Measurements from ENCODE around the gene MLLT3.

MLLT3 gene

GRCh38 chr9:20630241-20630943 is 8.1 kb upstream of the MLLT3 start:
- WGBS (ENCODE audit: insufficient coverage, insufficient read length), result no CpG with 5 or more reads among the region's 4 CpGs
- no peak for DNase-seq (ENCODE audit: low read depth, low spot score)
- no peak overlapping the region for H3K4me3 ChIP-seq (ENCODE audit: low read length)

DNA sequence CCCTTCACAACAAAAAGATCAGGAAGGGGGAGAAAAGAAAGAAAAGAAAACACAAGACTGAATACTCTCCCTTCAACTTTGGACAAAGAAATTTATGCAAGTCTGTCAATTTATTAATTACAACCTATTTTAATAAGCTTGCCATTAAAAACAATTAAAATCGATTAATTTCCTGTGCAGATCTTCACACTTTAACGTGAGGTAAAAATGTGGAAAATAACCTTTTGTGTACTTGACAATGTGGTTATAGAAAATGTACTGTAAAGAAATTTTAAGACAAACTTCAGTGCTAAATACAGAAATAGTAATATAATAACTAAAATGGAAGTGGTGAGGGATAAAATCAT is 2.7 kb upstream of the MLLT3 start:
- DNase-seq (ENCODE audit: low read depth, low spot score), result no peak
- H3K27me3 ChIP-seq (ENCODE audit: control insufficient read depth, insufficient read depth, low read length), result peaks cover 26% of the 10 kb centered on the region
- no peaks in the 10 kb centered on the region for H3K36me3 ChIP-seq (ENCODE audit: control insufficient read depth, insufficient read depth, low read length)
- no peak overlapping the region for H3K27ac ChIP-seq (ENCODE audit: low read length)
- no peak overlapping the region; the same call in 1 of the 2 replicates for H3K4me3 ChIP-seq (ENCODE audit: low read length)
- WGBS (ENCODE audit: insufficient coverage, insufficient read length), result 100% methylated on average over 1 of the region's 2 CpGs
- no peaks in the 10 kb centered on the region for H3K9me3 ChIP-seq (ENCODE audit: control insufficient read depth, insufficient read depth, low read length)
- no peaks in the 10 kb centered on the region; the same call in 1 of the 2 replicates for H3K4me1 ChIP-seq (ENCODE audit: control insufficient read depth, insufficient read depth, low read length)

More at GRCh38 chr9:20630241-20630943, 8.1 kb upstream of the MLLT3 start:
- H3K27ac ChIP-seq (ENCODE audit: low read length), result no peak overlapping the region
- H3K27me3 ChIP-seq (ENCODE audit: control insufficient read depth, insufficient read depth, low read length), result no peaks in the 10 kb centered on the region
- H3K36me3 ChIP-seq (ENCODE audit: control insufficient read depth, insufficient read depth, low read length), result no peaks in the 10 kb centered on the region
- H3K9me3 ChIP-seq (ENCODE audit: control insufficient read depth, insufficient read depth, low read length), result no peaks in the 10 kb centered on the region
- H3K4me1 ChIP-seq (ENCODE audit: control insufficient read depth, insufficient read depth, low read length), result no peaks in the 10 kb centered on the region; the same call in 1 of the 2 replicates

GRCh38 chr9:20624201-20625002 is 2.1 kb upstream of the MLLT3 start:
- no CpG with 5 or more reads among the region's 21 CpGs for WGBS (ENCODE audit: insufficient coverage, insufficient read length)
- Histone ChIP-seq H3K27me3 (ENCODE audit: control insufficient read depth, insufficient read depth, low read length) (peaks cover 30% of the 10 kb centered on the region), H3K27ac (ENCODE audit: low read length) (no peak overlapping the region), H3K4me1 (ENCODE audit: control insufficient read depth, insufficient read depth, low read length) (no peaks in the 10 kb centered on the region; the same call in 1 of the 2 replicates), H3K4me3 (ENCODE audit: low read length) (no peak overlapping the region; the same call in 1 of the 2 replicates), H3K9me3 (ENCODE audit: control insufficient read depth, insufficient read depth, low read length) (no peaks in the 10 kb centered on the region), H3K36me3 (ENCODE audit: control insufficient read depth, insufficient read depth, low read length) (no peaks in the 10 kb centered on the region)
- no peak for DNase-seq (ENCODE audit: low read depth, low spot score)

DNA sequence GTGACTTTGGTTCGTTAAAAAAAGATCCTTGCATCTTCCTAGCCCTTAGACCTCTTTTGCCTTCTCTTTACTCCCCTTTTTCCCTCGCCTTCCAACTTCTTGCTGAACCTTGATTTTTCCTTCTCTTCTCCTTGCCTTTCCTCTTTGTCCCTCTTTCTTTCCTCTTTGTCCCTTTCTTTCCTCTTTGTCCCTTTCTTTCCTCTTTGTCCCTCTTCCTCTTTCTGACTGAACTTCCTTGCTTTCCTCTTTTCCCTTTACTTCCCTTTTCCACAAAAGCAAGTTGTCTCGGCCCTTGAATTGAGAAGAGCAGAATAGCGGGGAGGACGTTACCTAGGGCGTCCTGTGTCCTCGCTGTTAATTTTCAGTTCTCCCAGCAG is 1.4 kb upstream of the MLLT3 start:
- Histone ChIP-seq H3K27ac (ENCODE audit: low read length) (no peak overlapping the region), H3K9me3 (ENCODE audit: control insufficient read depth, insufficient read depth, low read length) (no peaks in the 10 kb centered on the region), H3K27me3 (ENCODE audit: control insufficient read depth, insufficient read depth, low read length) (peaks cover 31% of the 10 kb centered on the region), H3K4me3 (ENCODE audit: low read length) (no peak overlapping the region; the same call in 1 of the 2 replicates), H3K36me3 (ENCODE audit: control insufficient read depth, insufficient read depth, low read length) (no peaks in the 10 kb centered on the region), H3K4me1 (ENCODE audit: control insufficient read depth, insufficient read depth, low read length) (no peaks in the 10 kb centered on the region; the same call in 1 of the 2 replicates)
- WGBS (ENCODE audit: insufficient coverage, insufficient read length), result no CpG with 5 or more reads among the region's 7 CpGs
- no peak for DNase-seq (ENCODE audit: low read depth, low spot score)

DNA sequence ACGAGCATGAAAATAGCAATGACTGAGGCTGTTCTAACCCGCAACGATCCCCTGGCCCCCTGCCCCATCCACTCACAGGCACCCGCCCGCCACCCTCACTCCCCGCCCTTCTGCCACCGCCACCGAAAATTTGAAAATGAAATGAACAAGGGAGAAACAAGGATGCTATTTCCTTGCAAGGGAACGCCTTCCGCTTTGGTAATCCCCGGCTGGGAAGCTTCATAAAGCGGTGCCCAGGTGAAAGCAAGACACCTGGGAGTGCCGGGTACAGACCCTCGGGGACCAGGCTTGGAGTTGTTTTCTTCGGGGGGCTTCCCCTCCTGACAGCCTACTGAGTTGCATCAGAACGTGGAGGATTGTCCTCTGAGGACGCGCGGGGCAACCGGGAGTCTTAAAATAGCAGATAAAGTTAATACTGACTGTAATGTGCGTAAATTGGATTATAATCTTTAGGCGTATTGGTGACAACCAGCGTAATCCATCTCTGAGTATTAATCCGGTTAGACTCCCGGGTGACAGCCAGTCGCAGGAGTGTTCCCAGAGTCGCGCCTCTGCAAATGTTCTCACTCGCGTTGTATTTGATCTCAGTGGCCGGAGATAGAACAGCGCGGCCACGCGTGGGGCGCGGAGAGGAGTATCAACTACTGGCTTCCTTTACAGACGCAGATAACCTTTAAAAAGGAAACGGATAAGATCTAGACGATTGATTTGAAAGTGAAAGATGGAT is 885 bp upstream of the MLLT3 start:
- WGBS (ENCODE audit: insufficient coverage, insufficient read length), result no CpG with 5 or more reads among the region's 40 CpGs
- no peak for DNase-seq (ENCODE audit: low read depth, low spot score)
- Histone ChIP-seq H3K4me3 (ENCODE audit: low read length) (peak overlapping the region; percentile 69; the same call in 1 of the 2 replicates), H3K36me3 (ENCODE audit: control insufficient read depth, insufficient read depth, low read length) (no peaks in the 10 kb centered on the region), H3K9me3 (ENCODE audit: control insufficient read depth, insufficient read depth, low read length) (no peaks in the 10 kb centered on the region), H3K27me3 (ENCODE audit: control insufficient read depth, insufficient read depth, low read length) (peaks cover 31% of the 10 kb centered on the region), H3K27ac (ENCODE audit: low read length) (no peak overlapping the region), H3K4me1 (ENCODE audit: control insufficient read depth, insufficient read depth, low read length) (no peaks in the 10 kb centered on the region; the same call in 1 of the 2 replicates)

GRCh38 chr9:20621471-20622329 is 599 bp downstream of the MLLT3 start:
- no peak for DNase-seq (ENCODE audit: low read depth, low spot score)
- WGBS (ENCODE audit: insufficient coverage, insufficient read length), result no CpG with 5 or more reads among the region's 82 CpGs
- H3K27ac ChIP-seq (ENCODE audit: low read length), result no peak overlapping the region

GRCh38 chr9:20620650-20621470 is 1.4 kb downstream of the MLLT3 start:
- Histone ChIP-seq H3K4me3 (ENCODE audit: low read length) (peak overlapping the region; percentile 69; the same call in 1 of the 2 replicates), H3K9me3 (ENCODE audit: control insufficient read depth, insufficient read depth, low read length) (no peaks in the 10 kb centered on the region), H3K27me3 (ENCODE audit: control insufficient read depth, insufficient read depth, low read length) (peaks cover 31% of the 10 kb centered on the region), H3K36me3 (ENCODE audit: control insufficient read depth, insufficient read depth, low read length) (no peaks in the 10 kb centered on the region), H3K4me1 (ENCODE audit: control insufficient read depth, insufficient read depth, low read length) (no peaks in the 10 kb centered on the region; the same call in 1 of the 2 replicates), H3K27ac (ENCODE audit: low read length) (no peak overlapping the region)
- WGBS (ENCODE audit: insufficient coverage, insufficient read length), result no CpG with 5 or more reads among the region's 65 CpGs
- no peak for DNase-seq (ENCODE audit: low read depth, low spot score)

More at GRCh38 chr9:20621471-20622329, 599 bp downstream of the MLLT3 start:
- H3K9me3 ChIP-seq (ENCODE audit: control insufficient read depth, insufficient read depth, low read length), result no peaks in the 10 kb centered on the region
- no peaks in the 10 kb centered on the region for H3K36me3 ChIP-seq (ENCODE audit: control insufficient read depth, insufficient read depth, low read length)
- H3K27me3 ChIP-seq (ENCODE audit: control insufficient read depth, insufficient read depth, low read length), result peaks cover 31% of the 10 kb centered on the region
- H3K4me1 ChIP-seq (ENCODE audit: control insufficient read depth, insufficient read depth, low read length), result no peaks in the 10 kb centered on the region; the same call in 1 of the 2 replicates
- peak overlapping the region; percentile 69 for H3K4me3 ChIP-seq (ENCODE audit: low read length)

- Histone ChIP-seq H3K36me3 (ENCODE audit: control insufficient read depth, insufficient read depth, low read length) (no peaks in the 10 kb centered on the region), H3K4me3 (ENCODE audit: low read length) (no peak overlapping the region; the same call in 1 of the 2 replicates), H3K27ac (ENCODE audit: low read length) (no peak overlapping the region), H3K27me3 (ENCODE audit: control insufficient read depth, insufficient read depth, low read length) (peaks cover 31% of the 10 kb centered on the region), H3K9me3 (ENCODE audit: control insufficient read depth, insufficient read depth, low read length) (no peaks in the 10 kb centered on the region), H3K4me1 (ENCODE audit: control insufficient read depth, insufficient read depth, low read length) (no peaks in the 10 kb centered on the region; the same call in 1 of the 2 replicates)
- no peak for DNase-seq (ENCODE audit: low read depth, low spot score)
- no CpG with 5 or more reads among the region's 15 CpGs for WGBS (ENCODE audit: insufficient coverage, insufficient read length)
Observed at GRCh38 chr9:20619487-20620200, 2.7 kb downstream of the MLLT3 start.

DNA sequence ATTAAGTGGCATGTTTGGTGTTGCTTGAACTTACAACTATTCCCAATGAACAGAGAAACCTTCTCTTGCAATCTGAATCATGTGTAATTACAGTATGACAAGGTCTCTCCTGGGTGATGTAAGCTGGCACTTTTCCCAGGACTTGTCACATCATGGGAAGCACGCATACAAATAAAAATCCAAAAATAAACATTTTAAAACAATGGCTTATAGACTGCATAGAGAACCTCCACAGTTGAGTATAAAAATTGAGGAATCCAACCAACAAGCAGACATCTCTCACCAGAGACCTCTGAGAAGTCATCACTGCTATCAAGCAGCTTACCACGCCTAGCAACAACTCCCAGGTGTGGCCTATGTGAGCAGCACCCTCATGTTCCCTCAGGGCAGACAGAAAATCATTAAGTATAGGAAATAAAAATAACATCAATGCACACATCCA is 3.9 kb downstream of the MLLT3 start:
- Histone ChIP-seq H3K27me3 (ENCODE audit: control insufficient read depth, insufficient read depth, low read length) (peaks cover 20% of the 10 kb centered on the region), H3K4me1 (ENCODE audit: control insufficient read depth, insufficient read depth, low read length) (no peaks in the 10 kb centered on the region), H3K4me3 (ENCODE audit: low read length) (no peak overlapping the region), H3K36me3 (ENCODE audit: control insufficient read depth, insufficient read depth, low read length) (no peaks in the 10 kb centered on the region), H3K27ac (ENCODE audit: low read length) (no peak overlapping the region), H3K9me3 (ENCODE audit: control insufficient read depth, insufficient read depth, low read length) (no peaks in the 10 kb centered on the region)
- no CpG with 5 or more reads among the region's 2 CpGs for WGBS (ENCODE audit: insufficient coverage, insufficient read length)
- no peak for DNase-seq (ENCODE audit: low read depth, low spot score)

All from iPS DF 6.9 (cell line).